ENCODE data around the gene COL9A2.

DNA sequence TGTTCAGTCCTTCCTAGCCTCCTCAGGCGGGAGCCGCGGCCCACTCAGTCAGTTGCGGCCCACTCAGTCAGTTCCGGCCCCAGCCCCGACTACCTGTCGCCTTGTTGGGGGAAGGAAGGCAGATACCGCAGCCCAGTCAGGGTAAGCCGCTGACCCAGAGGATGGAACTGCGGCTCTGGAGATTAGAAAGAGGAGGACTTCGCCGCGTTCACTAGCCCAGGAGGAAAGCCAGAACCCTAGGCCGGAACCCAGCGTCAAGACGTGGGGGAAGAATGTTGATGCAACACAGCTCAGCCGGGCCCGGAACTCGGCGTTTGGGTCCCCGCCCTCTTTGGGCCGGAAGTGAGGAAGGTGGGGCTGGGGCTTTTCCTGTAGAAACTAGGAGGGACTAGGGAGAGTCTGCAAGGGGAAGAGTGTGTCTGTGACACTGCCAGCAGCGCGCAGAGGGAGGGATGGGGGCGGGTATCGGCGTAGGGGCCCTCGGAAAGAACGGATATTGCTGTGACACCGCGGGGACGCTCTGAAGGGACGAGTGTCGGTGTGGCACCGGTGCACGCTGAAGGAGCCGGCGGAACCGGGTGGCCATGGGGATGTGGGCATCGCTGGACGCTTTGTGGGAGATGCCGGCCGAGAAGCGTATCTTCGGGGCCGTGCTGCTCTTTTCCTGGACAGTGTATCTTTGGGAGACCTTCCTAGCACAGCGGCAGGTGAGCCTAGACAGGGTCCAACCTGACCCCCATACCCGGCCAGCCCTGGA lies 59.2 kb downstream of the COL9A2 start, which contains the start of gene ZMPSTE24:
- TF ChIP-seq, protein P1, sequence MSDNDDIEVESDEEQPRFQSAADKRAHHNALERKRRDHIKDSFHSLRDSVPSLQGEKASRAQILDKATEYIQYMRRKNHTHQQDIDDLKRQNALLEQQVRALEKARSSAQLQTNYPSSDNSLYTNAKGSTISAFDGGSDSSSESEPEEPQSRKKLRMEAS (IDR thresholded peaks at IDR 0.05) = peak; percentile 91
- TF ChIP-seq SMC3 (IDR thresholded peaks at IDR 0.05) = no peak
- TF ChIP-seq, protein P2, sequence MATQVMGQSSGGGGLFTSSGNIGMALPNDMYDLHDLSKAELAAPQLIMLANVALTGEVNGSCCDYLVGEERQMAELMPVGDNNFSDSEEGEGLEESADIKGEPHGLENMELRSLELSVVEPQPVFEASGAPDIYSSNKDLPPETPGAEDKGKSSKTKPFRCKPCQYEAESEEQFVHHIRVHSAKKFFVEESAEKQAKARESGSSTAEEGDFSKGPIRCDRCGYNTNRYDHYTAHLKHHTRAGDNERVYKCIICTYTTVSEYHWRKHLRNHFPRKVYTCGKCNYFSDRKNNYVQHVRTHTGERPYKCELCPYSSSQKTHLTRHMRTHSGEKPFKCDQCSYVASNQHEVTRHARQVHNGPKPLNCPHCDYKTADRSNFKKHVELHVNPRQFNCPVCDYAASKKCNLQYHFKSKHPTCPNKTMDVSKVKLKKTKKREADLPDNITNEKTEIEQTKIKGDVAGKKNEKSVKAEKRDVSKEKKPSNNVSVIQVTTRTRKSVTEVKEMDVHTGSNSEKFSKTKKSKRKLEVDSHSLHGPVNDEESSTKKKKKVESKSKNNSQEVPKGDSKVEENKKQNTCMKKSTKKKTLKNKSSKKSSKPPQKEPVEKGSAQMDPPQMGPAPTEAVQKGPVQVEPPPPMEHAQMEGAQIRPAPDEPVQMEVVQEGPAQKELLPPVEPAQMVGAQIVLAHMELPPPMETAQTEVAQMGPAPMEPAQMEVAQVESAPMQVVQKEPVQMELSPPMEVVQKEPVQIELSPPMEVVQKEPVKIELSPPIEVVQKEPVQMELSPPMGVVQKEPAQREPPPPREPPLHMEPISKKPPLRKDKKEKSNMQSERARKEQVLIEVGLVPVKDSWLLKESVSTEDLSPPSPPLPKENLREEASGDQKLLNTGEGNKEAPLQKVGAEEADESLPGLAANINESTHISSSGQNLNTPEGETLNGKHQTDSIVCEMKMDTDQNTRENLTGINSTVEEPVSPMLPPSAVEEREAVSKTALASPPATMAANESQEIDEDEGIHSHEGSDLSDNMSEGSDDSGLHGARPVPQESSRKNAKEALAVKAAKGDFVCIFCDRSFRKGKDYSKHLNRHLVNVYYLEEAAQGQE (IDR thresholded peaks at IDR 0.05) = no peak
- TF ChIP-seq, protein P3, sequence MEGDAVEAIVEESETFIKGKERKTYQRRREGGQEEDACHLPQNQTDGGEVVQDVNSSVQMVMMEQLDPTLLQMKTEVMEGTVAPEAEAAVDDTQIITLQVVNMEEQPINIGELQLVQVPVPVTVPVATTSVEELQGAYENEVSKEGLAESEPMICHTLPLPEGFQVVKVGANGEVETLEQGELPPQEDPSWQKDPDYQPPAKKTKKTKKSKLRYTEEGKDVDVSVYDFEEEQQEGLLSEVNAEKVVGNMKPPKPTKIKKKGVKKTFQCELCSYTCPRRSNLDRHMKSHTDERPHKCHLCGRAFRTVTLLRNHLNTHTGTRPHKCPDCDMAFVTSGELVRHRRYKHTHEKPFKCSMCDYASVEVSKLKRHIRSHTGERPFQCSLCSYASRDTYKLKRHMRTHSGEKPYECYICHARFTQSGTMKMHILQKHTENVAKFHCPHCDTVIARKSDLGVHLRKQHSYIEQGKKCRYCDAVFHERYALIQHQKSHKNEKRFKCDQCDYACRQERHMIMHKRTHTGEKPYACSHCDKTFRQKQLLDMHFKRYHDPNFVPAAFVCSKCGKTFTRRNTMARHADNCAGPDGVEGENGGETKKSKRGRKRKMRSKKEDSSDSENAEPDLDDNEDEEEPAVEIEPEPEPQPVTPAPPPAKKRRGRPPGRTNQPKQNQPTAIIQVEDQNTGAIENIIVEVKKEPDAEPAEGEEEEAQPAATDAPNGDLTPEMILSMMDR (IDR thresholded peaks at IDR 0.05) = no peak
- no peak for TF ChIP-seq MAFK (IDR thresholded peaks at IDR 0.05; ENCODE audit: partially characterized antibody)
- no peak for TF ChIP-seq SREBF2 (IDR thresholded peaks at IDR 0.05)
- no peak for TF ChIP-seq RAD21 (conservative IDR thresholded peaks at IDR 0.05 in 1 of 2, IDR thresholded peaks at IDR 0.05 in 1 of 2)
- no peak for TF ChIP-seq HOXA7 (CRISPR knock-in tag; IDR thresholded peaks at IDR 0.05)
- TF ChIP-seq POLR2A (IDR thresholded peaks at IDR 0.05; ENCODE audit: low read length) = peak; percentile 71
- no peak for TF ChIP-seq CBX2 (IDR thresholded peaks at IDR 0.05; ENCODE audit: borderline replicate concordance, low read depth)
- TF ChIP-seq EP300 (IDR thresholded peaks at IDR 0.05) = no peak

Measured in A549 (cell line).